GM19455 (cell line): ENCODE measurements around the gene LIMK2.
A peak's percentile ranks its signal among the peaks of the same experiment; 100 is the strongest.
"Not testable (repeated sequence)": the region's sequence is repeated elsewhere in the genome, so short reads cannot be mapped to it uniquely, and the experiment has no call there.

Experiments used
- ATAC-seq: cut with Tn5 transposase; IDR thresholded peaks from one replicate; pipeline ENCODE4 v1.9.1; 2021; ENCODE audit not compliant: unreplicated experiment

The LIMK2 gene

DNA sequence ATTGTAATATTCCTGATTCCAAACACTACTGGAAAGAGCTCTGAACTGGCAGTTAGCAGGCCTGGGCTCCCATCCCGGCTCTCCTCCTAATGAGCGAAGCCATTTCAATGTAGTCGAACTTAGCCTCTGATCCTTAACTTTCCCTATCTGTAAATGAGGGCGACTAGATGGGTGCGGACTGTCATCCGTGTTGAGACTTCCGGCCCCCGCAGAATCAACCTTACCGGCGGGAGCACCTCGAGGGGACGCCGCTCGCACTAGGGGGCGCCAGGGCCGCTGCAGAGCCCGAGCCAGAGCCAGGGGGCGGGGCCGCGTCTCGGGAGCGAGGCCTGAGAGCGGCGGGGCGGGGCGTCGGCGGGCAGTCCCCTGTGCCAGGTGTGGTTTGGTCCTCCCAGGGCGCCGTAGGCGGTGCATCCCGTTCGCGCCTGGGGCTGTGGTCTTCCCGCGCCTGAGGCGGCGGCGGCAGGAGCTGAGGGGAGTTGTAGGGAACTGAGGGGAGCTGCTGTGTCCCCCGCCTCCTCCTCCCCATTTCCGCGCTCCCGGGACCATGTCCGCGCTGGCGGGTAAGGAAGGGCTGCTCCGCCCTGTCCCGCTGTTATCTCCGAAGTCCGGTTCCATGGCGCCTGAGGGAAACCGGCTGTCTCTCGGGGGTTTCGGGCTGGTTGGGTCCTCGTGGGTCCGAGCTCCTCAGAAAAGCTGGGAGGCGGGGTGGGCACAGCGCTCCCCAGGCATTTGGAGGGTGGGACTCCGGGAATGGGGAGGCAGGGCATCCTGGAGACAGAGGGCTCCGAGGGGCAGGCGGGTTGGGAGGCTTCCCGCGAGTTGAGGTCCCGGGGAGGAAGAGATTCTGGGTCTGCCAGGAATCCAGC is at the start of gene LIMK2:
TSS of gene LIMK2 (plus strand) at position 437 of the 869 bp plus-strand sequence. CDS start at position 548, 111 bp downstream.
- peak; percentile 81 for ATAC-seq

DNA sequence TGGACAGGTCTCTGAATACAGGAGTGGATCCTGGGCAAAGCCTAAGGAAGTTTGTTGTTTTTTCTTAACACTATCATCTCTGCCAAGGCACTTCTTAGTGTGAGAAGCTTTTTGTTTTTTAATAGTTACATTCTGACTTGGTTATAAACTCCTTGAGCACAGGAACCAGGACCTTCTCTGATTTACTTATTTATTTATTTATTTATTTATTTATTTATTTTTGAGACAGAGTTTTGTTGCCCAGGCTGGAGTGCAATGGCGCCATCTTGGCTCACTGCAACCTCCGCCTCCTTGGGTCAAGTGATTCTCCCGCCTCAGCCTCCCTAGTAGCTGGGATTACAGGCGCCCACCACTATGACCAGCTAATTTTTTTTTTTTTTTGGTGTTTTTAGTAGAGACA is 41.1 kb upstream of the LIMK2 start:
- ATAC-seq: no peak

- ATAC-seq: not testable (repeated sequence)
These were observed 40.4 kb upstream of the LIMK2 start for GRCh38 chr22:31171734-31172133.

DNA sequence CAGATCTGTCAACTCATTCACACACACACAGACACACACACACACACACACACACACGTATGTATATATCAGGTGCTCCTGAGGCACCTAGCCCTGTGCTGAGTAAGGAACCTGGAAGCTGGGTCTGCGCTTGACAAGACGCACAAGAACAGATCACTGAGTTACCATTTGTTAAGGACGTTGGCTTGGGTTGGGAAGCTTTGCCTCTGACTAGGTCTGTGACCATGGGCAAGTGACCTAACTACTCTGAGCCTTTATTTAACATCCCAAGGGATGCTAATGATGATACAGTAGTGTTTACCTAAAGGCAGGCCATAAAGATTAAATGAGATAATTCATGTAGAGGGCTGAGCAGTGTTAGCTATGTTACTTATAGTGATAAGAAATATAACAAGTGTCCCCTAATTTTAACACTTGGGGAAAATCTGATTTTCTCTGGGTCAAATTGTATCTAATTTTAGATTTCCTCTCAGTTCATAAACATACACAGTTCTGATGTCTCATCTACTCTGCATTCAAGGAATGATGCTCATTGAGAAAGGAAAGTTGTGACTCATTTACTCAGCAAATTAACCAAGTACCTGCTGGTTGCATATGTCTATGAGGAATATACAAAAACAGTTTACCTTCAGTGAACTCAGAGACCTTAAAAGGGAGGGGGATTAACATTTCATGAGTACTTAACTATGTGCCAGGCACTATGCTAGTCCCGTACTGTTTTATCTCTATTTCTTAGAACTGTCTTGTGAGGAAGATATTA is 38.5 kb upstream of the LIMK2 start:
- ATAC-seq: no peak

GRCh38 chr22:31176923-31177322 is 35.2 kb upstream of the LIMK2 start:
- ATAC-seq: no peak

DNA sequence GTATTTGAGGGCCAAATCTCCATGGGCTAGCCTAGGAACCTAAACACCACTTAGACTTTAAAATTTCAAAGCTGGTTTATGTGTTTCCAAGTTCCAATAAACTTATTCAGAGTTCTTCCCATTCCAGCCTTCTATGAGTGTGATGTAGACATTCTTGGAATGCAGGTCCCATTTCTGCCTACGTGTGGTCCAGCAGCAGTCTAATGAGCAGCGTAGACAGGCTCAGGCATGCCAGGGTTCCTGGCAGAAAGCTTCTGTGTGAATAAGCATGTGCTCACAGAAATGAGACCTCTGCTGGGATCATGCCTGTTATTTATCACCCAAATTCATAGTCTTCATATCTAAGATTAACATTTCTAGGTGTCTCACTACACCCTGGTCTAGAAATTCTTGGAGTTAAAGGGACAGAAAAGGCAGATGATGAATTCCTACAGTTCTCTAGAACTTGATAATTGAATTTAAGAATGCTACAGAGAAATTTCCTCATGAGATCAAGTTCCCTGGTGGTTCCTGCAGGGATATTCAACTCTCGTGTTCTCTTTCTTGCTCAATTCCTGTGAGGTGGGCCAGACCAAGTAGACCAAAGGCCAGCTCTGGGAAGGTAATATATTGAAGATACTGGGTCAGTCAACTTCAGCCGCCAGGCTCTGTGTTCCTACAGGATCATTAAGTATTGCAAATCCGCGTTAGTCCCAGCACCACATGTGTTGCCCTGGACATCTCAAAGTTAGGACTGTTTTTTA is 34.5 kb upstream of the LIMK2 start:
- no peak for ATAC-seq

GRCh38 chr22:31178859-31179258 is 33.2 kb upstream of the LIMK2 start:
- ATAC-seq: no peak

DNA sequence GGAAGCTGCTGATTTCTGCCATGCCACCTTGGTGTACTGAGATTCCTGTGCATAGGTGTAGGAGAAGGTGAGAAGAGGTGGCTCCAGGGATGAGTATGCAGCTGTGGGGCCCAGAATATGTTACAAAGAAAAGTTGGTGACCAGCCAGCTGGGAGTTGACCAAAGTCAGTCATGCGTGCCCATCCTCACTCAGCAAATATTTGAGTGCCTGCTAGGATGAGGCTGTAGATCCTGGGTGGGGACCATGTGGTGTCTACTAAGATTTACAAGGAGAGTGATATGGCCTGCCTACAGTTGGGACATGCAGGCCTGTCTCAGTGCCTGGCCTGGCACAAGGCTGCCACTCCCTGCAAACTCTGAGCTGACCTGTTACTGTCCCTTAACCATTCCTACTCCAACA is 32.8 kb upstream of the LIMK2 start:
- no peak for ATAC-seq

GRCh38 chr22:31184015-31184414 is 28.1 kb upstream of the LIMK2 start:
- no peak for ATAC-seq

DNA sequence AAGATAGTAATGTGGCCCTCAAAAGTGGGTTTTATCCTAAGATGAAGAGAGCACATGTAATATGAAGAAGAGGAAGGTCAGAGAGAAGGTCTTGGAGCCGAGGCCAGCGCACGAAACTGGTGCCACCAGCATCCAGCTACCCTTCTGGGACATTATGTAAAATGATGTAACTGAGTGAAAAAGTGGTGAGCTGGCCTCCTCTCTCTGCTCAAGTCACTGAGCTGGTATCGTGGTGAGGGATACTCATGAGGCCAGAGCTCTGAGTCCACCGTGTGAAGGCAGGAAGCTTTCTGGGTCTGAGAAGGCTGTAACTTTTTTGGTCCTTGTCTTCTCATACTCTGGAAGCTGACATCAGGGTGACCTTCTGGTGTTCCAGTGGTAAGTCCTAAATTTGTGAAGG is 27.0 kb upstream of the LIMK2 start:
- no peak for ATAC-seq

GRCh38 chr22:31187627-31188026 is 24.5 kb upstream of the LIMK2 start:
- ATAC-seq: no peak

GRCh38 chr22:31192513-31192912 is 19.6 kb upstream of the LIMK2 start:
- no peak for ATAC-seq

DNA sequence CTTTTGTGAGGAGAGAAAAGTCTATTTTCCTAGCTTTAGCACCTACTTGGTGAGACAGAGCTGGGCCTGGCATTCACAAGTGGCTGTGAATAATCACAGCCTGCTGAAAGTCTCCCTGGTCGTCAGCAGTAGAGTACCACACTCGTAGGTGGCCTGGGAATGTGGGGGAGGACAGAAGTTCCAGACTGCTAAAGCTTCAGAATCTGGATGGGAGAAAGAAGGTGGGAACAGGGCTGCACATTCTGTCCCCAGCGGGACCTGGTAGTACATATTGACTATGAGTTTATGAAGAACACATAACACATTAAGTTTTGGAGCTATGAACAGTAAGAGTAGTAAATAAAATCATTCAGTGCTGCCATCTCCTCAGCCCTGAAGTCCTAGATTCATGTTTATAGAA is 19.0 kb upstream of the LIMK2 start:
- no peak for ATAC-seq

GRCh38 chr22:31194681-31195080 is 17.4 kb upstream of the LIMK2 start:
- ATAC-seq: not testable (repeated sequence)

GRCh38 chr22:31199187-31199586 is 12.9 kb upstream of the LIMK2 start:
- no peak for ATAC-seq

GRCh38 chr22:31204352-31204984 is 7.6 kb upstream of the LIMK2 start:
- not testable (repeated sequence) for ATAC-seq

DNA sequence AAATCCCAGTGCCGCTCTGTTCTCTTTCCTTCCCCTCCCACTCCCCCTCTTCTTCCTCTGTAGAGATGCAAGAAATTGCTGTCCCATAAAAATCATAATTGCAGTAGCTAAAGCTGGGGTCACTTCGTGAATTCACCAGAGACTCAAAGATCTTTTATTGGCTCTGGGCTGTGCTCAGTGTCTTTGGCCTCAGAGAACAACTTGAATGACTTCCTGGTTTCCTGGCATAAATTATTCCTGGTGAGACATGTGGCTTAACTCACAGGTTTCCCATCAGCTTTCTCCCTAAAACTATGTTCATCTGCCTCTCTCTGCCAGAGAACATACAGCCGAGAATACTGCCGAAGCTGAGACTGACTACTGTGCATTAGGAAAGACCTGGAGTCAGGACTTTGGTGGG is 7.0 kb upstream of the LIMK2 start:
- ATAC-seq: not testable (repeated sequence)

DNA sequence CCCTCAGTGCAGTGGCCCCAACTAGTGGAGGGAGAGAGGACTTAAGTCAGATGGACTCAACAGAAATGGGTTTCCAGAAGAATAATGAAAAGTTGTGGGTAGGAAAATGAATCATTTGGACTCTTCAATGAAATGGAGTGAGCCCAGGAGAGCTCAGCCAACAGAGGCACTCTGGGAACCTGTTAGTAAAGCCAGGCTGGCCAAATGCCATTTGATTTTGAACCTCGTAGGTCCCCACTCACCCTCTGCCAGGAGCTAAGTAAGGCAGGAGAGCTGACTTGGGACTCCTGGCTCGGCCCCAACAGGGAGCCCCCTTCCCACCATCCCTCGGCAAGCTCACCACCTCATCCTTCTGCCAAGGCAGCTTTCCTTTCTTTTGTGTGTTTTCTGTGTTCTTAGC is 5.6 kb upstream of the LIMK2 start:
- not testable (repeated sequence) for ATAC-seq

- ATAC-seq: no peak
These were observed 5.0 kb upstream of the LIMK2 start for GRCh38 chr22:31206896-31207687.
